ENCODE results near the gene TXNL4A. TPM values are rescaled to one million over a fixed set of nuclear protein-coding genes. Genes with fewer than 3 reads are reported as not detected.
A peak's percentile ranks its signal among the peaks of the same experiment; 100 is the strongest.
"Not testable (repeated sequence)": the region's sequence is repeated elsewhere in the genome, so short reads cannot be mapped to it uniquely, and the experiment has no call there.

TXNL4A gene
- total RNA-seq, 1 donor from 2014 or later: 96.5 TPM

- intact Hi-C loops (cut with DNase I): no loop called here
These were observed 16.4 kb upstream of the TXNL4A start for GRCh38 chr18:80004600-80005342.

GRCh38 chr18:80002468-80002867, 14.1 kb upstream of the TXNL4A start:
- DNase-seq (ENCODE audit: low spot score): no peak
- intact Hi-C loops (cut with DNase I): no loop called here

More at GRCh38 chr18:80004600-80005342, 16.4 kb upstream of the TXNL4A start:
- DNase-seq (ENCODE audit: low spot score): no peak

- no peak for DNase-seq (ENCODE audit: low spot score)
- intact Hi-C loops (cut with DNase I): no loop called here
These were observed 12.5 kb upstream of the TXNL4A start for GRCh38 chr18:80000877-80001276.

- intact Hi-C loops (cut with DNase I); DNase-seq (ENCODE audit: low spot score): not testable (repeated sequence)
These were observed 11.3 kb upstream of the TXNL4A start for GRCh38 chr18:79999701-80000100.

- intact Hi-C loops (cut with DNase I): no loop called here
These were observed 3.1 kb upstream of the TXNL4A start for GRCh38 chr18:79991494-79991893.

GRCh38 chr18:79989195-79989497, 783 bp upstream of the TXNL4A start:
- no peak for DNase-seq (ENCODE audit: low spot score)
- intact Hi-C loops (cut with DNase I): loop anchor here (2.0 kb wide), 2 partner anchors 38 to 44 kb away; partner anchors contain the start of gene SLC66A2

More at GRCh38 chr18:79991494-79991893, 3.1 kb upstream of the TXNL4A start:
- no peak for DNase-seq (ENCODE audit: low spot score)

- intact Hi-C loops (cut with DNase I): loop anchor here (2.0 kb wide), 2 partner anchors 37 to 45 kb away; partner anchors contain the start of gene SLC66A2
- peak; percentile 79 for DNase-seq (ENCODE audit: low spot score)
These were observed 302 bp downstream of the TXNL4A start for GRCh38 chr18:79988071-79988450.

- intact Hi-C loops (cut with DNase I): no loop called here
- DNase-seq (ENCODE audit: low spot score): no peak
These were observed 797 bp downstream of the TXNL4A start for GRCh38 chr18:79987566-79987965.

- intact Hi-C loops (cut with DNase I): no loop called here
- no peak for DNase-seq (ENCODE audit: low spot score)
These were observed 1.6 kb downstream of the TXNL4A start for GRCh38 chr18:79986726-79987125.

- intact Hi-C loops (cut with DNase I): no loop called here
These were observed 3.2 kb downstream of the TXNL4A start for GRCh38 chr18:79985172-79985571.

GRCh38 chr18:79983793-79984192, 4.6 kb downstream of the TXNL4A start:
- intact Hi-C loops (cut with DNase I): no loop called here
- no peak for DNase-seq (ENCODE audit: low spot score)

More at GRCh38 chr18:79985172-79985571, 3.2 kb downstream of the TXNL4A start:
- no peak for DNase-seq (ENCODE audit: low spot score)

- intact Hi-C loops (cut with DNase I): no loop called here
- no peak for DNase-seq (ENCODE audit: low spot score)
These were observed 5.1 kb downstream of the TXNL4A start for GRCh38 chr18:79983253-79983652.

GRCh38 chr18:79982736-79983135, 5.6 kb downstream of the TXNL4A start:
- no peak for DNase-seq (ENCODE audit: low spot score)
- intact Hi-C loops (cut with DNase I): no loop called here

GRCh38 chr18:79980585-79980984, 7.8 kb downstream of the TXNL4A start:
- intact Hi-C loops (cut with DNase I): no loop called here
- DNase-seq (ENCODE audit: low spot score): no peak

GRCh38 chr18:79979843-79980242, 8.5 kb downstream of the TXNL4A start:
- no peak for DNase-seq (ENCODE audit: low spot score)
- intact Hi-C loops (cut with DNase I): no loop called here

GRCh38 chr18:79975985-79976680, 12.2 kb downstream of the TXNL4A start:
- no peak for DNase-seq (ENCODE audit: low spot score)
- intact Hi-C loops (cut with DNase I): no loop called here

GRCh38 chr18:79975043-79975442, 13.3 kb downstream of the TXNL4A start:
- intact Hi-C loops (cut with DNase I): no loop called here
- DNase-seq (ENCODE audit: low spot score): no peak

GRCh38 chr18:79974025-79974654, 14.2 kb downstream of the TXNL4A start:
- DNase-seq (ENCODE audit: low spot score): no peak
- intact Hi-C loops (cut with DNase I): no loop called here

GRCh38 chr18:79973517-79973916, 14.8 kb downstream of the TXNL4A start:
- intact Hi-C loops (cut with DNase I): no loop called here

GRCh38 chr18:79972720-79973119, 15.6 kb downstream of the TXNL4A start:
- intact Hi-C loops (cut with DNase I): no loop called here
- DNase-seq (ENCODE audit: low spot score): no peak

More at GRCh38 chr18:79973517-79973916, 14.8 kb downstream of the TXNL4A start:
- no peak for DNase-seq (ENCODE audit: low spot score)

GRCh38 chr18:79971986-79972385, 16.4 kb downstream of the TXNL4A start:
- intact Hi-C loops (cut with DNase I): no loop called here
- no peak for DNase-seq (ENCODE audit: low spot score)

Data from cardiac septum (tissue), 1 donor.